Stromal cell of bone marrow (primary cell): ENCODE measurements around the gene SLC26A3.

ENCODE experiments used
- DNase-seq: peaks from one replicate; pipeline ENCODE4 v3.0.0-alpha.2; 2012; ENCODE audit warnings: low read depth

The SLC26A3 gene

GRCh38 chr7:107815254-107815882 is 12.3 kb upstream of the SLC26A3 start:
- DNase-seq, result no peak

GRCh38 chr7:107813524-107813923 is 10.5 kb upstream of the SLC26A3 start:
- DNase-seq, result no peak

- no peak for DNase-seq
Measured at GRCh38 chr7:107811934-107812333, 8.9 kb upstream of the SLC26A3 start.

GRCh38 chr7:107810626-107811025 is 7.6 kb upstream of the SLC26A3 start:
- DNase-seq, result no peak

GRCh38 chr7:107809179-107809578 is 6.2 kb upstream of the SLC26A3 start:
- no peak for DNase-seq

GRCh38 chr7:107799647-107800264 is 3.3 kb downstream of the SLC26A3 start:
- no peak for DNase-seq

- DNase-seq, result no peak
Measured at GRCh38 chr7:107792364-107792763, 10.7 kb downstream of the SLC26A3 start.

- DNase-seq, result no peak
Measured at GRCh38 chr7:107789647-107790046, 13.4 kb downstream of the SLC26A3 start.

- no peak for DNase-seq
Measured at GRCh38 chr7:107788662-107789061, 14.4 kb downstream of the SLC26A3 start.

GRCh38 chr7:107788216-107788615 is 14.8 kb downstream of the SLC26A3 start:
- DNase-seq, result no peak

GRCh38 chr7:107785926-107786325 is 17.1 kb downstream of the SLC26A3 start:
- DNase-seq, result no peak

- DNase-seq, result no peak
Measured at GRCh38 chr7:107785170-107785569, 17.9 kb downstream of the SLC26A3 start.

- no peak for DNase-seq
Measured at GRCh38 chr7:107783648-107784047, 19.4 kb downstream of the SLC26A3 start.

GRCh38 chr7:107782374-107782773 is 20.6 kb downstream of the SLC26A3 start:
- no peak for DNase-seq

GRCh38 chr7:107779647-107780099 is 23.4 kb downstream of the SLC26A3 start:
- no peak for DNase-seq

- no peak for DNase-seq
Measured at GRCh38 chr7:107778283-107778682, 24.7 kb downstream of the SLC26A3 start.

- no peak for DNase-seq
Measured at GRCh38 chr7:107777702-107778101, 25.3 kb downstream of the SLC26A3 start.

- no peak for DNase-seq
Measured at GRCh38 chr7:107773027-107773426, 30.0 kb downstream of the SLC26A3 start.

GRCh38 chr7:107768263-107768662 is 34.8 kb downstream of the SLC26A3 start:
- no peak for DNase-seq

GRCh38 chr7:107767391-107767790 is 35.6 kb downstream of the SLC26A3 start:
- no peak for DNase-seq

GRCh38 chr7:107758667-107759066 is 44.4 kb downstream of the SLC26A3 start:
- DNase-seq, result no peak

GRCh38 chr7:107754642-107755041 is 48.4 kb downstream of the SLC26A3 start:
- DNase-seq, result no peak

GRCh38 chr7:107751113-107751512 is 51.9 kb downstream of the SLC26A3 start:
- no peak for DNase-seq

GRCh38 chr7:107746006-107746405 is 57.0 kb downstream of the SLC26A3 start:
- no peak for DNase-seq
